ENCODE measurements around the gene MADD.

DNA sequence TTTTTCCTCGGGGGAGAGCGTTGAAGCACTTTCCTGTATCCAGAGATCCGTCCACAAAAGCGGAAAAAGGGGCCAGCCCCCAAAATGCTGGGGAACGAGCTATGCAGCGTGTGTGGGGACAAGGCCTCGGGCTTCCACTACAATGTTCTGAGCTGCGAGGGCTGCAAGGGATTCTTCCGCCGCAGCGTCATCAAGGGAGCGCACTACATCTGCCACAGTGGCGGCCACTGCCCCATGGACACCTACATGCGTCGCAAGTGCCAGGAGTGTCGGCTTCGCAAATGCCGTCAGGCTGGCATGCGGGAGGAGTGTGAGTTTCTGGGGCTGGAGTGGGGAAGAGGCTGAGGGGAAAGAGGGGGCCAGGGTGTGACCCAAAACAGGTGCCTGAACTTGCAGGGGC is 9.6 kb upstream of the MADD start:
- TF ChIP-seq, protein P1, sequence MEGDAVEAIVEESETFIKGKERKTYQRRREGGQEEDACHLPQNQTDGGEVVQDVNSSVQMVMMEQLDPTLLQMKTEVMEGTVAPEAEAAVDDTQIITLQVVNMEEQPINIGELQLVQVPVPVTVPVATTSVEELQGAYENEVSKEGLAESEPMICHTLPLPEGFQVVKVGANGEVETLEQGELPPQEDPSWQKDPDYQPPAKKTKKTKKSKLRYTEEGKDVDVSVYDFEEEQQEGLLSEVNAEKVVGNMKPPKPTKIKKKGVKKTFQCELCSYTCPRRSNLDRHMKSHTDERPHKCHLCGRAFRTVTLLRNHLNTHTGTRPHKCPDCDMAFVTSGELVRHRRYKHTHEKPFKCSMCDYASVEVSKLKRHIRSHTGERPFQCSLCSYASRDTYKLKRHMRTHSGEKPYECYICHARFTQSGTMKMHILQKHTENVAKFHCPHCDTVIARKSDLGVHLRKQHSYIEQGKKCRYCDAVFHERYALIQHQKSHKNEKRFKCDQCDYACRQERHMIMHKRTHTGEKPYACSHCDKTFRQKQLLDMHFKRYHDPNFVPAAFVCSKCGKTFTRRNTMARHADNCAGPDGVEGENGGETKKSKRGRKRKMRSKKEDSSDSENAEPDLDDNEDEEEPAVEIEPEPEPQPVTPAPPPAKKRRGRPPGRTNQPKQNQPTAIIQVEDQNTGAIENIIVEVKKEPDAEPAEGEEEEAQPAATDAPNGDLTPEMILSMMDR (IDR thresholded peaks at IDR 0.05), result no peak
- no peak for TF ChIP-seq POLR2A (IDR thresholded peaks at IDR 0.05)
